Adrenal gland (tissue), 12 donors: ENCODE data around the gene ZNF816. TPM values are rescaled to one million over a fixed set of nuclear protein-coding genes. Genes with fewer than 3 reads are reported as not detected.

Source experiments
- DNase-seq, 7 donors: peaks; one replicate each; pipeline ENCODE4 v3.0.0-alpha.2; 2019 to 2020
- H3K27ac ChIP-seq, 5 donors: fragments of 200-600 bp; sonication (generic) in 4 of 5; 1 replicate in 3 of 5; 2 replicates in 2 of 5; pipeline versions ENCODE4 v1.5.1 to v1.8.0; 2016 to 2020; ENCODE audit warnings: mild to moderate bottlenecking in 1 of 5
- H3K27me3 ChIP-seq: fragments of 200-600 bp; 2 replicates; pipeline ENCODE4 v1.8.0; 2021
- H3K36me3 ChIP-seq, 2 donors: fragments of 200-600 bp; replicated peaks in 1 of 2; 1 replicate in 1 of 2; 2 replicates in 1 of 2; pipeline versions ENCODE4 v1.5.1 to v1.8.0; 2018 to 2022
- H3K4me1 ChIP-seq, 2 donors: fragments of 200-600 bp; replicated peaks in 1 of 2; 1 replicate in 1 of 2; 2 replicates in 1 of 2; pipeline versions ENCODE4 v1.5.1 to v1.8.0; 2018 to 2021
- H3K4me3 ChIP-seq, 4 donors: fragments of 200-600 bp; sonication (generic) in 3 of 4; one replicate each; pipeline ENCODE4 v1.5.1; 2016 to 2018
- H3K9me3 ChIP-seq, 3 donors: fragments of 200-600 bp; sonication (generic) in 1 of 3; replicated peaks in 1 of 3; 1 replicate in 2 of 3; 2 replicates in 1 of 3; pipeline versions ENCODE4 v1.5.1 to v1.8.0; 2016 to 2021
- CTCF ChIP-seq, 6 experiments: fragments of 450-650 bp in 4 of 6; fragments of 200-600 bp in 2 of 6; sonication (generic) in 1 of 6; IDR thresholded peaks; 1 replicate in 5 of 6; 2 replicates in 1 of 6; pipeline versions ENCODE4 v1.5.1 to v1.8.0; 2016 to 2021; ENCODE audit warnings: antibody characterized with exemption in 6 of 6, mild to moderate bottlenecking in 2 of 6, moderate library complexity in 1 of 6
- POLR2A ChIP-seq, 2 donors: fragments of 450-650 bp; IDR thresholded peaks; one replicate each; pipeline ENCODE4 v1.6.1; 2017; ENCODE audit warnings: antibody characterized with exemption in 2 of 2, mild to moderate bottlenecking in 2 of 2, moderate library complexity in 1 of 2
- WGBS, 4 donors: extraction: QIAGEN DNeasy Blood & Tissue Kit in 2 of 4; methylation state at CpG; one replicate each; pipeline versions ENCODE4 v1.1.5 to v1.1.7; 2013 to 2017; 5-methylcytosine and 5-hydroxymethylcytosine counted together
- intact Hi-C, 2 donors: fragments of 100-400 bp; cut with DNase I; formaldehyde crosslinking; loops; one replicate each; pipeline versions ENCODE4 v1.14.1 to v1.15.0; 2022 to 2023
- polyA plus RNA-seq, 3 donors: library from polyadenylated mRNA; stranded (reverse); fragments of 200-250 nt in 2 of 3; fragments of 350-450 nt in 1 of 3; fragmentation: Illumina TruSeq in 1 of 3; extraction: RNeasy Lipid Tissue Mini Kit (QIAGEN cat#74804) in 1 of 3; gene quantifications; one replicate each; pipeline ENCODE4 v1.2.3, GENCODE V29; 2013 to 2014
- total RNA-seq, 9 donors: library from RNA; depleted of rRNA in 4 of 9; stranded (reverse); fragments of >200 nt in 4 of 9; fragments of 120-200 nt in 1 of 9; fragmentation: NEBNext Ultra II Directional in 1 of 9; extraction: Animal tissue kit (Norgen Biotek cat#: 25700) in 1 of 9; gene quantifications; one replicate each; pipeline versions ENCODE4 v1.1.0 to v1.2.4, GENCODE V29; 2013 to 2023
- donor health status: healthy with polysubstance abuse.
- donor health status: Bipolar disorder and iron deficiency.
- donor health status: DM: yes; HTN: yes; CAD: no.
- donor health status: DM: no; HTN: no; CAD: no.
- donor health status: DM: no; HTN: no; CAD: no.
- donor health status: DM: yes; HTN: yes; CAD: no.

Gene ZNF816
- total and polyA plus RNA-seq, 12 donors = 2.3 to 29.3 (median 11.4) TPM

- WGBS, 4 donors = 94 to 98% (median 95%) methylated on average over 11 of the region's 11 CpGs
- TF ChIP-seq POLR2A (IDR thresholded peaks at IDR 0.05) (no peak), CTCF (IDR thresholded peaks at IDR 0.05) (no peak)
- Histone ChIP-seq H3K4me1 (peaks cover 9 to 10% of the 10 kb centered on the region in 2 donors), H3K27me3 (no peaks in the 10 kb centered on the region), H3K36me3 (peaks cover 0 to 11% of the 10 kb centered on the region in 2 donors), H3K27ac (no peak overlapping the region), H3K9me3 (no peaks in the 10 kb centered on the region), H3K4me3 (no peak overlapping the region)
- no peak for DNase-seq
- intact Hi-C loops = no loop called here
Observed at GRCh38 chr19:52959613-52960295, 2.9 kb downstream of the ZNF816 start.

GRCh38 chr19:52957591-52957990 is 5.1 kb downstream of the ZNF816 start:
- no peak for DNase-seq
- 86 to 98% (median 97%) methylated on average over 7 to 8 of the region's 8 CpGs for WGBS, 4 donors
- H3K4me3 ChIP-seq = no peak overlapping the region
- H3K9me3 ChIP-seq = peaks cover 0 to under 1% (median 0%) of the 10 kb centered on the region in 3 donors
- TF ChIP-seq POLR2A (IDR thresholded peaks at IDR 0.05) (no peak), CTCF (IDR thresholded peaks at IDR 0.05) (no peak)
- H3K27ac ChIP-seq = no peak overlapping the region
- H3K36me3 ChIP-seq = peaks cover 0 to 20% of the 10 kb centered on the region in 2 donors
- no peaks in the 10 kb centered on the region for H3K27me3 ChIP-seq
- intact Hi-C loops = no loop called here
- peaks cover 4 to 9% of the 10 kb centered on the region in 2 donors for H3K4me1 ChIP-seq

- 95 to 99% (median 97%) methylated on average over 10 of the region's 10 CpGs for WGBS, 4 donors
- Histone ChIP-seq H3K9me3 (peaks cover 0 to 5% (median 0%) of the 10 kb centered on the region in 3 donors), H3K4me1 (peaks cover 3 to 6% of the 10 kb centered on the region in 2 donors), H3K27me3 (no peaks in the 10 kb centered on the region), H3K27ac (no peak overlapping the region), H3K36me3 (peaks cover 0 to 26% of the 10 kb centered on the region in 2 donors), H3K4me3 (no peak overlapping the region)
- TF ChIP-seq CTCF (IDR thresholded peaks at IDR 0.05) (no peak), POLR2A (IDR thresholded peaks at IDR 0.05) (no peak)
- intact Hi-C loops = no loop called here
- no peak for DNase-seq
Observed at GRCh38 chr19:52956917-52957316, 5.8 kb downstream of the ZNF816 start.

GRCh38 chr19:52949422-52949821 is 13.3 kb downstream of the ZNF816 start:
- no peak for DNase-seq
- H3K27ac ChIP-seq = no peak overlapping the region
- intact Hi-C loops = no loop called here
- H3K27me3 ChIP-seq = no peaks in the 10 kb centered on the region
- H3K4me3 ChIP-seq = no peak overlapping the region
- H3K36me3 ChIP-seq = peaks cover 0 to 28% of the 10 kb centered on the region in 2 donors
- no peaks in the 10 kb centered on the region for H3K4me1 ChIP-seq
- H3K9me3 ChIP-seq = peaks cover 4 to 58% (median 15%) of the 10 kb centered on the region in 3 donors
- TF ChIP-seq CTCF (IDR thresholded peaks at IDR 0.05) (no peak), POLR2A (IDR thresholded peaks at IDR 0.05) (no peak)
- 62 to 100% (median 98%) methylated on average over 1 of the region's 1 CpG for WGBS, 4 donors
